ENCODE data around the gene ICAM4. TPM values are rescaled to one million over a fixed set of nuclear protein-coding genes. Genes with fewer than 3 reads are reported as not detected.
A peak's percentile ranks its signal among the peaks of the same experiment; 100 is the strongest.

ICAM4 gene
- total RNA-seq, 1 donor from 2014 or later = 0.20 TPM

DNA sequence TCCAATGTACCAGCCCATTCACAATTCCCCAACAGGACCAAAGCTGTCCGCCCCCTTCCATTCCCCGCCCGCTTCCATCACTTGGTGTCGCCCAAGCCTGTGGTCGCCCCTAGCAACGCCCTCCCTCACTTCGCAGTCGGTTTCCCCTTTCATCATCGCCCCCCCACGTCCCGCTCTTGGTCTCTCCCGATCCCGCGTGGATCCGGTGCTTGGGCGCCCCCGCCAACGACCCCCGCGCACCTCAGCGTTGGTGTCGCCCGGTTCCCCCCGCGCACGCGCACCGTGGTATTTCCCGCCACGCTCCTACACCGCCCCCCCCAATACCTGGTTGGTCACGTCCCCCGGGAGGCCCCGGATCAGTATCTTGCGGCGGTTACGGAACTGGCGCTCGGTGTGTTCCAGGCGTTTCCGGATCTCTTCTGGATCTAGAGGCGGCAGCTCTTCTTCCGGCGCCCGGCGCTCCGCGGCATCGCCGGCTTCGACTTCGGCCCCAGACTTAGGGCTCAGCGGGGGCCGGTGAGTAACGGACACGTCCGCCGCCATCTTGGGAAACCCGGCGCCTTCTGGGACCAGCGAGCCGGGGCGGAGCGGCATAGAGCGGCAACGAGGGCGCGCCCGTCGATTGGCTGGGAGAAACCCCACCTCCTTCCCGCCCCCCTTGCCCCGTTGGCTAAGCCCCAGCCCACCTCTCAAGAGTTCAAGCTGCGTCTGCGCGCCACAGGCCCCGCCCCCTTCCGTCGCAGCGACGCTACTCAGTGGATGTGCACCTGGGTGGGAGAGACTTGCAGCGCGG lies 46.4 kb downstream of the ICAM4 start, which contains the start of gene RAVER1:
RAVER1 (minus strand) TSS at position 565 of the 793 bp plus-strand sequence; CDS start at position 543, 22 bp downstream.
- peak within 1 kb of the TSS; percentile 97 for H3K27ac ChIP-seq (ENCODE audit: low read depth, low read length)
- Mint-ChIP-seq H3K27ac (ENCODE audit: unreplicated experiment) (peak within 1 kb of the TSS; percentile 95), H3K27me3 (ENCODE audit: low read depth, unreplicated experiment) (no peaks in the 10 kb centered on the region), H3K9me3 (ENCODE audit: unreplicated experiment) (no peaks in the 10 kb centered on the region), H3K4me3 (ENCODE audit: unreplicated experiment) (peak within 1 kb of the TSS; percentile 96), H3K36me3 (ENCODE audit: low read depth, unreplicated experiment) (peaks cover 6% of the 10 kb centered on the region), H3K4me1 (ENCODE audit: low read depth, unreplicated experiment) (peaks cover 2% of the 10 kb centered on the region)
- DNase-seq (ENCODE audit: low read depth) = peak; percentile 90
- no peaks in the 10 kb centered on the region for H3K27me3 ChIP-seq (ENCODE audit: insufficient read depth, low read length)
- peak within 1 kb of the TSS; percentile 99 for H3K4me2 ChIP-seq (ENCODE audit: low read length)
- H3K4me3 ChIP-seq (ENCODE audit: insufficient read depth, low read depth, low read length) = peak within 1 kb of the TSS; percentile 85
- TF ChIP-seq, protein P1, sequence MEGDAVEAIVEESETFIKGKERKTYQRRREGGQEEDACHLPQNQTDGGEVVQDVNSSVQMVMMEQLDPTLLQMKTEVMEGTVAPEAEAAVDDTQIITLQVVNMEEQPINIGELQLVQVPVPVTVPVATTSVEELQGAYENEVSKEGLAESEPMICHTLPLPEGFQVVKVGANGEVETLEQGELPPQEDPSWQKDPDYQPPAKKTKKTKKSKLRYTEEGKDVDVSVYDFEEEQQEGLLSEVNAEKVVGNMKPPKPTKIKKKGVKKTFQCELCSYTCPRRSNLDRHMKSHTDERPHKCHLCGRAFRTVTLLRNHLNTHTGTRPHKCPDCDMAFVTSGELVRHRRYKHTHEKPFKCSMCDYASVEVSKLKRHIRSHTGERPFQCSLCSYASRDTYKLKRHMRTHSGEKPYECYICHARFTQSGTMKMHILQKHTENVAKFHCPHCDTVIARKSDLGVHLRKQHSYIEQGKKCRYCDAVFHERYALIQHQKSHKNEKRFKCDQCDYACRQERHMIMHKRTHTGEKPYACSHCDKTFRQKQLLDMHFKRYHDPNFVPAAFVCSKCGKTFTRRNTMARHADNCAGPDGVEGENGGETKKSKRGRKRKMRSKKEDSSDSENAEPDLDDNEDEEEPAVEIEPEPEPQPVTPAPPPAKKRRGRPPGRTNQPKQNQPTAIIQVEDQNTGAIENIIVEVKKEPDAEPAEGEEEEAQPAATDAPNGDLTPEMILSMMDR (IDR thresholded peaks at IDR 0.05; ENCODE audit: insufficient read depth, low read depth, low read length) = no peak
- TF ChIP-seq EZH2 (IDR thresholded peaks at IDR 0.05; ENCODE audit: insufficient read depth, low read length) = no peak
- peak within 1 kb of the TSS; percentile 96 for H3K9ac ChIP-seq (ENCODE audit: low read length)
- peaks cover 14% of the 10 kb centered on the region for H3K4me1 ChIP-seq (ENCODE audit: insufficient read depth, low read length)
- FAIRE-seq = no peak
- peak within 1 kb of the TSS; percentile 91 for H2AFZ ChIP-seq (ENCODE audit: low read depth, low read length)
- H4K20me1 ChIP-seq (ENCODE audit: insufficient read depth, low read length) = peaks cover 38% of the 10 kb centered on the region
- peaks cover 42% of the 10 kb centered on the region for H3K79me2 ChIP-seq (ENCODE audit: insufficient read depth, low read length)
- no peaks in the 10 kb centered on the region for H3K9me3 ChIP-seq (ENCODE audit: insufficient read depth, low read depth, low read length)
- H3K36me3 ChIP-seq (ENCODE audit: insufficient read depth, low read length) = peaks cover 5% of the 10 kb centered on the region

DNA sequence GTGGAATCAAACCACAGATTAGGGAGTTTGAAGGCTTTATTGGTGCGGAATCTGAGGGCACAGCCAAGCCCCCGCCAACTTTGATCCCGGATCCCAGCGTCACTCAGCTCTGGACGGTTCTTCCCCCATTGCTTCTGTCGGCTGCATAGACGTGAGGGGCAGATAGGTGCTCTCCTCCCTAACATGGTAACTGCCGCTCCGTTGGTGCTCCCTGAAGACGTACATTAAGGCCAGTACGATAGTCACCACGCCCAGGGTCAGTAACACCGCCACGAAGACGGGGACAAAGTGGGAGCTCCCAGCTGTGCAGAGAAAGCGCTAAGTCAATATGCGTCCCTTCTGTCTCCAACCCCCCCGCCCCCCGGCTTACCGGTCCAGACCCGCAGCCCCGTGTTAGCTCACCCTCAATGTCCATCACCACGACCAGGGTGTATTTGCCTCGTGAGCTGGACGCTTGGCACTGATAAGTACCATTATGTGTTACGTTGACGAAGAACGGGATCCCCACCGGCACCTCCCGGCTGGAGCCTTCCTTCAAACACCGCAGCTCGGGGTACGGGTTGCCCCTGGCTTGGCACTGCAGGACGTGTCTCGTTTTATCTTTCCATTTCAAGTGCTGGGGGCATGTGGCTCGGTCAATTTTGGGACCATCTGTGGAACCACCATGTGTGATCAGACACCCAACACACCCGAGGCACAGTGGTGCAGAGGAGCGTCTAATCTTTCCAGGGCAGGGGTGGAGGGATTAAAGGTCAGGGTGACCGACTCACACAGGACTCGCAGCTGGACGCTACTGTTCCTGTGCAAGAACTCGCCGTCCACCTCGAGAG lies 47.2 kb downstream of the ICAM4 start:
- Histone ChIP-seq H3K4me1 (ENCODE audit: insufficient read depth, low read length) (peaks cover 14% of the 10 kb centered on the region), H3K9me3 (ENCODE audit: insufficient read depth, low read depth, low read length) (no peaks in the 10 kb centered on the region), H3K79me2 (ENCODE audit: insufficient read depth, low read length) (peaks cover 38% of the 10 kb centered on the region), H3K36me3 (ENCODE audit: insufficient read depth, low read length) (peaks cover 5% of the 10 kb centered on the region), H4K20me1 (ENCODE audit: insufficient read depth, low read length) (peaks cover 31% of the 10 kb centered on the region), H2AFZ (ENCODE audit: low read depth, low read length) (peak overlapping the region; percentile 91), H3K4me3 (ENCODE audit: insufficient read depth, low read depth, low read length) (peak overlapping the region; percentile 85), H3K4me2 (ENCODE audit: low read length) (peak overlapping the region; percentile 99), H3K27ac (ENCODE audit: low read depth, low read length) (peak overlapping the region; percentile 21), H3K9ac (ENCODE audit: low read length) (peak overlapping the region; percentile 96), H3K27me3 (ENCODE audit: insufficient read depth, low read length) (no peaks in the 10 kb centered on the region)
- Mint-ChIP-seq H3K27ac (ENCODE audit: unreplicated experiment) (peak overlapping the region; percentile 95), H3K4me3 (ENCODE audit: unreplicated experiment) (peak overlapping the region; percentile 96), H3K27me3 (ENCODE audit: low read depth, unreplicated experiment) (peaks cover 7% of the 10 kb centered on the region), H3K4me1 (ENCODE audit: low read depth, unreplicated experiment) (peaks cover 2% of the 10 kb centered on the region), H3K9me3 (ENCODE audit: unreplicated experiment) (no peaks in the 10 kb centered on the region), H3K36me3 (ENCODE audit: low read depth, unreplicated experiment) (peaks cover 6% of the 10 kb centered on the region)
- no peak for TF ChIP-seq EZH2 (IDR thresholded peaks at IDR 0.05; ENCODE audit: insufficient read depth, low read length)
- TF ChIP-seq, protein P1 (IDR thresholded peaks at IDR 0.05; ENCODE audit: insufficient read depth, low read depth, low read length) = no peak
- FAIRE-seq (no peak), DNase-seq (ENCODE audit: low read depth) (peak; percentile 5)

All from astrocyte (in vitro differentiated cells and primary cell).